Measurements from ENCODE around the gene KLHL29. TPM values are rescaled to one million over a fixed set of nuclear protein-coding genes. Genes with fewer than 3 reads are reported as not detected.

The KLHL29 gene
- total RNA-seq, 1 donor from 2014 or later: 4.4 TPM

DNA sequence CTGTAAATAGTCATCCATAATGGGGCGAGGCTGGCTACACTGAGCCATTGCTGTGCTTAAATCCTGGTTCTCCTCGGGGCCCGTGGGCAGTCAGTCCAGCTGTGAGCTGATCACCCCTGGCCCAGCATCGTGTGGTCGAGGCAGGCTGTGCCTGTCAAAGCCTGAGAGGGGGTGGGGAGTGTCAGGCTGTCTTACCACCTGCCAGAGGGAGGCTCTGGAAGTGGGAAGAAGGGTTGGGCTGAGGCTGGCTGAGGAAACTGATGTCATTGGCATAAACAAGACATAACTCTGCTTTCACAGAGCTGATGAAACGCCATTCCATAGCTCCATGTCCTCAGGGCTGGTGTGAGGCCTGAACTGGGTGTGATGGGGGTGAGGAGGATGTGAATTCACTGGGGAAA lies 49.7 kb downstream of the KLHL29 start:
- TF ChIP-seq, protein P1, sequence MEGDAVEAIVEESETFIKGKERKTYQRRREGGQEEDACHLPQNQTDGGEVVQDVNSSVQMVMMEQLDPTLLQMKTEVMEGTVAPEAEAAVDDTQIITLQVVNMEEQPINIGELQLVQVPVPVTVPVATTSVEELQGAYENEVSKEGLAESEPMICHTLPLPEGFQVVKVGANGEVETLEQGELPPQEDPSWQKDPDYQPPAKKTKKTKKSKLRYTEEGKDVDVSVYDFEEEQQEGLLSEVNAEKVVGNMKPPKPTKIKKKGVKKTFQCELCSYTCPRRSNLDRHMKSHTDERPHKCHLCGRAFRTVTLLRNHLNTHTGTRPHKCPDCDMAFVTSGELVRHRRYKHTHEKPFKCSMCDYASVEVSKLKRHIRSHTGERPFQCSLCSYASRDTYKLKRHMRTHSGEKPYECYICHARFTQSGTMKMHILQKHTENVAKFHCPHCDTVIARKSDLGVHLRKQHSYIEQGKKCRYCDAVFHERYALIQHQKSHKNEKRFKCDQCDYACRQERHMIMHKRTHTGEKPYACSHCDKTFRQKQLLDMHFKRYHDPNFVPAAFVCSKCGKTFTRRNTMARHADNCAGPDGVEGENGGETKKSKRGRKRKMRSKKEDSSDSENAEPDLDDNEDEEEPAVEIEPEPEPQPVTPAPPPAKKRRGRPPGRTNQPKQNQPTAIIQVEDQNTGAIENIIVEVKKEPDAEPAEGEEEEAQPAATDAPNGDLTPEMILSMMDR (IDR thresholded peaks at IDR 0.05; ENCODE audit: unreplicated experiment): no peak
- H3K9me3 Mint-ChIP-seq (ENCODE audit: low read depth): no peaks in the 10 kb centered on the region
- no peak overlapping the region for H3K4me3 Mint-ChIP-seq (ENCODE audit: low read depth)
- no peaks in the 10 kb centered on the region for H3K4me1 Mint-ChIP-seq (ENCODE audit: low read depth)
- no peak overlapping the region for H3K27ac Mint-ChIP-seq
- H3K27me3 Mint-ChIP-seq: peaks cover 29% of the 10 kb centered on the region
- no peaks in the 10 kb centered on the region for H3K36me3 Mint-ChIP-seq (ENCODE audit: insufficient read depth)
- no peak for DNase-seq (ENCODE audit: low spot score, unreplicated experiment)

DNA sequence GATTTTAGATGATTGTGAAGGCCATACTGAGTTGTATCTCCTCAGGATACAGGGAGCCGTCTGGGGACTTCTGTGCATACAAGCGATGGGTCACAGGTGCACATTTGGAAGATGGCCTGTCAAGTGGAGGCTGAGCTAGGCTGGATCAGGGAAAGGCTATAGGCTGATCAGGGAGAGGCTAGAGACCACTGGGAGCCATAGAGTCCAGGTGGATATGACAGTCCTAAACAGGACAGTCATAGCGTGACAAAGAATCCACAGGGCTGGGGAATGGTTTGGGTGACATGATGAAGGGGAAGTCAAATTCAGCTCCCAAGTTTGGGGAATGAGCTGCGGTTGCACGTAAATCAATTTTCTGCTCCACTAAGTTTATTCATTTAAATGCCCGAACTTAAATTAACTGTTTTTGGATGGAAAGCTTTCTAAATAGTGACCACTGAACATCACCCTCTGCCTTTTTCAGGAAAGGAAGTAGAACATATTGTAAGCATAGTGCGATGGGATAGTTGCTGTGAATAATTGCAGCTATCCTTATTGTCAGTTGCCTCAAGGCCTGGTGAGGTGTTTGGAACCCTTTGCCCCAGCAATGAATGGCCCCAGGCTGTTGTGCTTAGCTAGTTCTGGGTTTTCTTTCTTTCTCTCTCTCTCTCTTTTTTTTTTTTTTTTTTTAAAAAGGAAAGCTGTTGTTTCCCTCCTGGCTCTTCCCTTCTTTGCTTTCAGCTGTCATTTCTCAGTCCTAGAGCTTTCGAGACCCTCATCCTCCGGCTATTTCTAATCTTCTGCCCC lies 50.5 kb downstream of the KLHL29 start:
- no peak overlapping the region for H3K4me3 Mint-ChIP-seq (ENCODE audit: low read depth)
- no peak for DNase-seq (ENCODE audit: low spot score, unreplicated experiment)
- peaks cover 29% of the 10 kb centered on the region for H3K27me3 Mint-ChIP-seq
- H3K9me3 Mint-ChIP-seq (ENCODE audit: low read depth): no peaks in the 10 kb centered on the region
- TF ChIP-seq, protein P1 (IDR thresholded peaks at IDR 0.05; ENCODE audit: unreplicated experiment): no peak
- H3K4me1 Mint-ChIP-seq (ENCODE audit: low read depth): no peaks in the 10 kb centered on the region
- H3K36me3 Mint-ChIP-seq (ENCODE audit: insufficient read depth): no peaks in the 10 kb centered on the region
- no peak overlapping the region for H3K27ac Mint-ChIP-seq

DNA sequence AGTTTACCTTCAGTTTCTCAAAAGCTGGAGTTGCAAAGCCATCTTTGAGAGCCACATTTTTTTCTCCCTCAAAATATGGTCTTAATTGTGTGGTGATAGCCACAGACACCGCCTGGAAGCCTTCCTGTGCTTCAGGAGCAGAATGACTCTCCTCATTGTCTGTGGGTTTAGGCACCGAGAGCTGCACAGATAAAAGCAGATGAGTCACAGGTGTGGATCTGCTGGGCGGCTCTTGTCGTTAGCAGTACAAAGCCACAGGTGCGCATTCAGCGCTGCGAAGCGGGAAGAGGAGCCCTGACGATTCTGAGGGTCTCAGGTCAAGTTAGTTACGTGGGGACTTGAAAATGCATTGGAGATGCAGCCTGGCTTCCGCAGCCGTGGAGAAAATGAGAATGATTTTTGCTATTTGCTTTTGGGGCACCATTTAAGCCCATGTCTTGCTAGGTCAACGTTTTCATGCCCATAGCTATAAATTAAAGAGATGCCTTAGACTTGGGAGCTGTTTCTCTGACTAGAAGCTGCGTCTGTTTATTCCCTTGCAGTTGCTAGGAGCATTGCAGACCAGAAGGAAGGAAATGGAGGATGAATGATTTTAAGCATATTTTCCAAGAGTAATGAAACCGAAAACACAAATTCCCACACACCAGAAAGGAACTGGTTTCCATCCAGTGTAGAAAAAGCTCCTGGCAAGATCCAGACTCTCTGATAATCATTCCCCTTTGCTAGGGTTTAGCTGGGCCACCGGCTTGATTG lies 51.5 kb downstream of the KLHL29 start:
- Mint-ChIP-seq H3K36me3 (ENCODE audit: insufficient read depth) (no peaks in the 10 kb centered on the region), H3K4me1 (ENCODE audit: low read depth) (no peaks in the 10 kb centered on the region), H3K9me3 (ENCODE audit: low read depth) (no peaks in the 10 kb centered on the region), H3K27me3 (peaks cover 27% of the 10 kb centered on the region), H3K4me3 (ENCODE audit: low read depth) (no peak overlapping the region), H3K27ac (no peak overlapping the region)
- DNase-seq (ENCODE audit: low spot score, unreplicated experiment): no peak
- TF ChIP-seq, protein P1 (IDR thresholded peaks at IDR 0.05; ENCODE audit: unreplicated experiment): no peak

DNA sequence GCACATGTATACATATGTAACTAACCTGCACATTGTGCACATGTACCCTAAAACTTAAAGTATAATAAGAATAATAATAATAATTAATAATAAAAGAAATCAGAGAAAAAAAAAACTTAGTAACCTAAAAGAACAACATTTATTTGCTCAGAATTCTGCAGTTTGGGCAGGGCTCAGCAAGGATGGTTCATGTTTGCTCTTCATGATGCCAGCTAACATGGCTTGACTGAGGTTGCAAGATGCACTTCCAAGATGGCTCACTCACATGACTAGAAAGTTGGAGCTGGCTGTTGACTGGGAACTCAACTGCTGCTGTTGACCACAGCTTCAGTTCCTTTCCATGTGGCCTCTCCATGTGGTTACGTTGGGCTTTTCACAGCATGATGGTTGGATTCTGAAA lies 56.4 kb downstream of the KLHL29 start:
- no peak for DNase-seq (ENCODE audit: low spot score, unreplicated experiment)
- TF ChIP-seq, protein P1 (IDR thresholded peaks at IDR 0.05; ENCODE audit: unreplicated experiment): no peak
- peaks cover 10% of the 10 kb centered on the region for H3K27me3 Mint-ChIP-seq
- H3K4me3 Mint-ChIP-seq (ENCODE audit: low read depth): no peak overlapping the region
- H3K36me3 Mint-ChIP-seq (ENCODE audit: insufficient read depth): no peaks in the 10 kb centered on the region
- no peak overlapping the region for H3K27ac Mint-ChIP-seq
- H3K4me1 Mint-ChIP-seq (ENCODE audit: low read depth): no peaks in the 10 kb centered on the region
- no peaks in the 10 kb centered on the region for H3K9me3 Mint-ChIP-seq (ENCODE audit: low read depth)

DNA sequence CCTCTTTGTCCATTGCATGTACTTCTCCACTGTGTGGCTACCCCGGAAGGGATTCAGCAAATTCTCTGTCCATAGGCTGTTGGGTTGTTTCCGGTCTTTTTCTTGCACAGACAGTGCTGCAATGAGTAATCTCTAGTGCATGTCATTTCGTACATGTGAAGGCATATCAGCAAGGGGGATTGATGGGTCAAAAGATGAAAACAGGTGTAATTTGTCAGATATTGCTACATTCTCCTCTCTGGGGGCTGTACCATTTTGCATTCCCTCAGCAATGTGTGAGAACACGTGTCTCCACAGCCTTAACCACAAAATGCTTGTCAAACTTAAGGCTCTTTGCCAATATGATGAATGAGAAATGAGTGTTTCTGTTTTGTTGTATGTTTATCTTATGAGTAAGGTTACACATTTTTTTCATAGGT lies 60.5 kb downstream of the KLHL29 start:
- no peak overlapping the region for H3K4me3 Mint-ChIP-seq (ENCODE audit: low read depth)
- H3K27me3 Mint-ChIP-seq: peaks cover 5% of the 10 kb centered on the region
- H3K27ac Mint-ChIP-seq: no peak overlapping the region
- no peaks in the 10 kb centered on the region for H3K4me1 Mint-ChIP-seq (ENCODE audit: low read depth)
- H3K36me3 Mint-ChIP-seq (ENCODE audit: insufficient read depth): no peaks in the 10 kb centered on the region
- no peaks in the 10 kb centered on the region for H3K9me3 Mint-ChIP-seq (ENCODE audit: low read depth)
- DNase-seq (ENCODE audit: low spot score, unreplicated experiment): no peak
- TF ChIP-seq, protein P1 (IDR thresholded peaks at IDR 0.05; ENCODE audit: unreplicated experiment): no peak

Measured in progenitor cell of endocrine pancreas (in vitro differentiated cells).